NB4 (cell line): Measurements from ENCODE around the gene KL.

ENCODE experiments used
- DNase-seq: peaks from one replicate; pipeline ENCODE4 v3.0.0; 2010; ENCODE audit warnings: low read depth
- H3K4me3 ChIP-seq: one replicate; pipeline ENCODE4 v1.5.1; 2011; ENCODE audit warnings: mild to moderate bottlenecking, low read depth, low read length, moderate library complexity
- MYC ChIP-seq: IDR thresholded peaks from 2 replicates; pipeline ENCODE4 v1.6.1; 2011; ENCODE audit warnings: low read depth, low read length
- POLR2A ChIP-seq: IDR thresholded peaks from 2 replicates; pipeline ENCODE4 v1.6.1; 2011; ENCODE audit warnings: mild to moderate bottlenecking; ENCODE audit not compliant: insufficient read length; ENCODE audit errors: extremely low read depth
- TF ChIP-seq, protein P1 (sequence below): IDR thresholded peaks from one replicate; pipeline ENCODE4 v1.5.1; 2012; ENCODE audit warnings: low read depth, low read length
- TF ChIP-seq, protein P2 (sequence below): IDR thresholded peaks from 2 replicates; pipeline ENCODE4 v1.6.1; 2011; ENCODE audit warnings: low read depth, low read length

Gene KL

DNA sequence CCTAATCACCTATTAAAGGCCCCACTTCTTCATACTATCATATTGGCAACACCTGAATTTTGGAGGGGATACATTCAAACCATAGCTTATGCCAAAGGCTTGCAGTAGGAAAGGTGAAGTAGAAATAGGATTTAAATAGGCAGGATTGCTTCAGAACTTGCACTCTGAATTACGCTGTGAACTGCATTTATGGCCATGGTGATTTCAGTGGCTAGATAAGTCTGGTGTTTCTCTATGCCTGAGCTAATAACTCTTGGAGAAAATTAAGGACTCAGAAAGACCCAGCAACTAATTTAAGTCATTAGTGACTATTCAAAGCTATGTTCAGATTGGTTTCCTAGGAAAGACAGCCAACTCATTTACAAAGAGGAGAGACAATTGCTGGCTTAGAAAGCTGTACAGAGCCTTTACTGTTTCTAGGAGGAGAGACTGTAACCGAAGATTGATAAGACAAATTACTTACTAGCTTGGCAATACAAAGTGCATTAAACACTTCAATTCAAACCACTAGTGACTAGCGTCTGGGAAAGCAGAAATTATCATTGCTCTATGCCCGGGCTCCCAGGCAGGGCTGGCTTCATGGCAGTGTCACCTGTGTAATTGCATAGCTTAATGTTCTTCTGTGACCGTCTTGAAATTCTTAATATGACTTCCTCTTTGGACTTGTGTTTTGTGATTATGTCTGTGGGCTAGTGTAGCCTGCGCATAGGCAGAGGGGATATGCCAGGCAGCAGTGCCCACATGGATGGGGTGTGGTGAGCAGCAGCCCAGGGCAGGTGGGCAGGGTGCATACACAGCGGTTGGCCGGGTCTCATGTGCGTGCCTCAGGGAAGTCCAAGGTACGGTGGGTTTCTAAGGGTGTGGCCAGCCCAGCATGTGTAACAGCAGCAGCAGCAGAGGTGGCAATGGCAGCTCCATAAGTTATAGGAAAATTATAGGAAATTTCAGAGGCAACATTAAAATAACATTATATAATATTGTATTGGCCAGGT, 60.1 kb downstream of the KL start:
- TF ChIP-seq MYC: no peak
- TF ChIP-seq, protein P1, sequence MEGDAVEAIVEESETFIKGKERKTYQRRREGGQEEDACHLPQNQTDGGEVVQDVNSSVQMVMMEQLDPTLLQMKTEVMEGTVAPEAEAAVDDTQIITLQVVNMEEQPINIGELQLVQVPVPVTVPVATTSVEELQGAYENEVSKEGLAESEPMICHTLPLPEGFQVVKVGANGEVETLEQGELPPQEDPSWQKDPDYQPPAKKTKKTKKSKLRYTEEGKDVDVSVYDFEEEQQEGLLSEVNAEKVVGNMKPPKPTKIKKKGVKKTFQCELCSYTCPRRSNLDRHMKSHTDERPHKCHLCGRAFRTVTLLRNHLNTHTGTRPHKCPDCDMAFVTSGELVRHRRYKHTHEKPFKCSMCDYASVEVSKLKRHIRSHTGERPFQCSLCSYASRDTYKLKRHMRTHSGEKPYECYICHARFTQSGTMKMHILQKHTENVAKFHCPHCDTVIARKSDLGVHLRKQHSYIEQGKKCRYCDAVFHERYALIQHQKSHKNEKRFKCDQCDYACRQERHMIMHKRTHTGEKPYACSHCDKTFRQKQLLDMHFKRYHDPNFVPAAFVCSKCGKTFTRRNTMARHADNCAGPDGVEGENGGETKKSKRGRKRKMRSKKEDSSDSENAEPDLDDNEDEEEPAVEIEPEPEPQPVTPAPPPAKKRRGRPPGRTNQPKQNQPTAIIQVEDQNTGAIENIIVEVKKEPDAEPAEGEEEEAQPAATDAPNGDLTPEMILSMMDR: no peak
- TF ChIP-seq, protein P2, sequence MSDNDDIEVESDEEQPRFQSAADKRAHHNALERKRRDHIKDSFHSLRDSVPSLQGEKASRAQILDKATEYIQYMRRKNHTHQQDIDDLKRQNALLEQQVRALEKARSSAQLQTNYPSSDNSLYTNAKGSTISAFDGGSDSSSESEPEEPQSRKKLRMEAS: no peak
- no peak for TF ChIP-seq POLR2A
- no peak overlapping the region for H3K4me3 ChIP-seq
- no peak for DNase-seq

DNA sequence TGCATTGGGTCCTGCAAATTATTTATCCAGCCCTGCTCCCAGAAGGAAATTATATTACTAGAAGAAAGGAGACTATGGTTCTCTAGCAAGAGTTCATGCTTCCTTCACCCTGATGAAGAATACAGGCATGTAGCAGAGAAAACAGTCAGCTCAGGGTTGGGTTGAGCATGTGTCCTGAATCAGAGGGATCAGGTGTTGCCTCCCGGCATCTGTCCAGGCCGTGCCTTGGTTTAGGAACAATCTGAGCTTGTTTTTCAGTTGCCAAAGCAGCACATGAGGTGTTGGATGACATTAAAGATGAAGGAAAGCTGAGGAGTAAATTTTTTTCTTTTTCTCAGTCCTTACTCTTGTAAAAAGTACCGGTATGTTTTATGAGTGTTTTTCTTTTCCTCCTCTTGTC, 62.0 kb downstream of the KL start:
- no peak overlapping the region for H3K4me3 ChIP-seq
- TF ChIP-seq MYC: no peak
- no peak for TF ChIP-seq POLR2A
- TF ChIP-seq, protein P1: no peak
- TF ChIP-seq, protein P2: no peak
- DNase-seq: no peak

DNA sequence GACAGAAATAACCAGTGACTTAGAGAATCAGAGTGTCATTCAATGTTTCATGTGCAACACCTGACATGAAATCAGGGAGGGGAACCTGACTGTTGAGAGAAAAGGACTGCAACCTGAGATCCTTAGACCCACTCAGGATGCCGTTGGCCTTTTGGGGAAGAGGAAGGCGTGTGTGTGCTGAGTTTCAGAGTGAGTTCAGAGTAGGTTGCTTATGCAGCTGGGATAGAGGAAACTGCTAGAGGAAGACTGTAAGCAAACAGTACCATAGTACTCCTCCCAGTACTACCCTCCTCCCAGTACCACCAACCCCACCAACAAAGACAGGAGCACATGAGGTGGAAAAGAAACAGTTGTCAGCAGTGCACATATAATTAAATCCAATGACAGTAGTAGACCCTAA, 63.7 kb downstream of the KL start:
- no peak for DNase-seq
- TF ChIP-seq POLR2A (no peak), MYC (no peak)
- TF ChIP-seq, protein P1: no peak
- TF ChIP-seq, protein P2: no peak
- H3K4me3 ChIP-seq: no peak overlapping the region

DNA sequence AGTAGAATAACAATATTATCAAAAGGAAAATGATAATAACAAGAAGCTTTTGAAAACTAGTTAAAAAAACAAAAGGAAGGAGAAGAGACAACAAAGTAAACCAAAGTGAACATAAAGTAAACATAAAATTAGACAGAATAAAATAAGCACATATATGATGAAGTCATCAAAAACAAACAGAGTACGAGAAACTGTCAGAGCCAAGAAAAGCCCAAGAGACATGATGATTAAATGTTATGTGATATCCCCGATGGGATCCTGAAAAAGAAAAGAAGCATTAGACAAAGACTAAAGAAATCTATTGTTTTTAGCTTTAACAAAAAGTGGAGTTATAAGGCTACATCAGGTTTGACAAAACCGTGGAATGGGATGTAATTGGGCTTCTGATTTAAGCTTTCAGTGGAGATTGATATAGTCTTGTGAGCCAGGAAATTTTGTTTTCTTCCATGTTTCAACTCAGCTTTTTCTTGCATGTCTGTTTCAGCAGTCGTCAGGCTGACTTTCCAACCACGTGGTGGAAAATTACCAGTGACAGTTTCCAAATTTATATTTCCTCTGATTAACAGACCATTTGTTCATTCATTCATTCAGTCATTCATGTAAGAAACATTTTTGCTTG, 64.9 kb downstream of the KL start:
- TF ChIP-seq, protein P2: no peak
- TF ChIP-seq MYC (no peak), POLR2A (no peak)
- TF ChIP-seq, protein P1: no peak
- no peak overlapping the region for H3K4me3 ChIP-seq
- DNase-seq: no peak

DNA sequence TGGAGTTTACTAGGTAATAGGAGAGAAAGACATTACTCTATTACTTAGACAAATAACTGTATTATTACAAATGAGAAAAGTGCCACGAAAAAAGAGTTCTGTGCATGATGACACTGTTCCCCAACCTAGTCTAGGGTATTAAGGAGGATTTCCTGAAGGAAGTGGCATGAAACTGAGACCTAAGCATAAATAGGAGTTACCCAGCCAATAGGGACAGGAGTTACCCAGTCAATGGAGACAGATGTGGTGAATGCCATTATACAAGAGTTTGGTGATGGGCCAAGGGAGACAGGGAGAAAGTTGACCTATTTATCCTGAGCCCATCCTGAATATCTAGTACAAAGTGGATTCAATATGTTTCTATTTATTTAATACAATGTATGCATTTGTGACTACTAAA, 65.4 kb downstream of the KL start:
- TF ChIP-seq, protein P1: no peak
- TF ChIP-seq, protein P2: no peak
- H3K4me3 ChIP-seq: no peak overlapping the region
- no peak for DNase-seq
